Activated naive CD4-positive, alpha-beta T cell treated with anti-CD3 and anti-CD28 coated beads for 36 hours (primary cell): ENCODE measurements around the gene OSGIN1. TPM values are rescaled to one million over a fixed set of nuclear protein-coding genes. Genes with fewer than 3 reads are reported as not detected.

Experiments used
- CTCF ChIA-PET: fragments of 350-600 bp; sonication (Branson Sonifier 250); formaldehyde crosslinking; loops from one replicate; lab custom pipeline; 2021; ENCODE audit warnings: antibody characterized with exemption; lab: Charles Lee
- DNase-seq: peaks from one replicate; pipeline ENCODE4 v3.0.0-alpha.2; 2020
- H3K27ac Mint-ChIP-seq: one replicate; pipeline ENCODE4 v1.8.0; 2021; ENCODE audit warnings: mild to moderate bottlenecking, mixed read lengths
- H3K27me3 Mint-ChIP-seq: one replicate; pipeline ENCODE4 v1.8.0; 2021; ENCODE audit warnings: low read depth, mixed read lengths
- H3K36me3 Mint-ChIP-seq: one replicate; pipeline ENCODE4 v1.8.0; 2021; ENCODE audit warnings: low read depth, mixed read lengths
- H3K4me1 Mint-ChIP-seq: one replicate; pipeline ENCODE4 v1.8.0; 2021; ENCODE audit warnings: low read depth, mixed read lengths
- H3K4me3 Mint-ChIP-seq: one replicate; pipeline ENCODE4 v1.8.0; 2021; ENCODE audit warnings: mild to moderate bottlenecking, moderate library complexity, mixed read lengths
- H3K9me3 Mint-ChIP-seq: one replicate; pipeline ENCODE4 v1.8.0; 2021; ENCODE audit warnings: mixed read lengths
- intact Hi-C: fragments of 100-400 bp; cut with micrococcal nuclease; formaldehyde crosslinking; loops from one replicate; pipeline ENCODE4 v1.15.1; 2023
- total RNA-seq, 2 experiments: library from RNA; stranded (reverse); gene quantifications; one replicate each; pipeline ENCODE4 v1.2.3, GENCODE V29; 2021

OSGIN1 gene
- total RNA-seq, 2 experiments from 2014 or later = 0.47 to 0.86 TPM

GRCh38 chr16:83966153-83966696 lies 13.2 kb downstream of the OSGIN1 start:
- CTCF ChIA-PET = interaction anchor here (1.0 to 1.1 kb wide), 2 partner anchors 9 to 100 kb away, joined by 3 read pairs; no protein-coding TSS in a partner anchor
- H3K4me3 Mint-ChIP-seq = no peak overlapping the region
- no peaks in the 10 kb centered on the region for H3K9me3 Mint-ChIP-seq
- H3K36me3 Mint-ChIP-seq = no peaks in the 10 kb centered on the region
- peaks cover 2% of the 10 kb centered on the region for H3K4me1 Mint-ChIP-seq
- peaks cover 14% of the 10 kb centered on the region for H3K27me3 Mint-ChIP-seq
- DNase-seq = no peak
- intact Hi-C loops = no loop called here
- no peak overlapping the region for H3K27ac Mint-ChIP-seq

GRCh38 chr16:83967091-83967490 lies 14.1 kb downstream of the OSGIN1 start:
- Mint-ChIP-seq H3K4me3 (no peak overlapping the region), H3K27me3 (peaks cover 14% of the 10 kb centered on the region), H3K27ac (no peak overlapping the region), H3K36me3 (no peaks in the 10 kb centered on the region), H3K4me1 (peaks cover 2% of the 10 kb centered on the region), H3K9me3 (no peaks in the 10 kb centered on the region)
- intact Hi-C loops = no loop called here
- DNase-seq = no peak
- CTCF ChIA-PET = interaction anchor here (1.0 kb wide), 1 partner anchor 9 kb away, joined by 3 read pairs; no protein-coding TSS in a partner anchor

DNA sequence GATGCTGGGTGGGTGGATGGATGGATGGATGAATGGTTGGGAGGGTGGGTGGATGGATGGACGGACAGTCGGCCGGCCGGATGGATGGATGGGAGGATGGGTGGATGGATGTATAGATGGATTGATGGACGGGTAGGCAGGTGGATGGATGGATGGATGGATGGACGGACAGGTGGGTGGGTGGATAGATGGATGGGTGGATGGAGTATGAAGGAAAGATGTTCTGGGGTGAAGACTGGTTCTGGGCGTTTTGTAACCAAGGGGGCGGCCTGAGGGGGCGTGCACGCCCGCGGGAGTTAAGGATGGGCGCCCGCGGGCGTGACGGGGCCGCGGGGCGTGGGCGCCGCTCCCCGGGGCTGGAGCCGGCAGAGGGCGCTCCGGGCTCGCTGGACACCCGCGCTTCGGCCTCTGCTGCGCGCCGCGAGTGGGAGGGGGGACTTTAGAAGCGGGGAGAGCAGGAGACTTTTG lies 14.8 kb downstream of the OSGIN1 start, which contains the start of gene NECAB2:
NECAB2 (plus strand) TSS at position 407 of the 468 bp plus-strand sequence. CDS start 405 bp downstream, outside the sequence.
- CTCF ChIA-PET = no interaction called here
- Mint-ChIP-seq H3K9me3 (no peaks in the 10 kb centered on the region), H3K27me3 (peaks cover 14% of the 10 kb centered on the region), H3K4me1 (peaks cover 2% of the 10 kb centered on the region), H3K36me3 (no peaks in the 10 kb centered on the region), H3K27ac (no peak within 1 kb of the TSS), H3K4me3 (no peak within 1 kb of the TSS)
- intact Hi-C loops = no loop called here
- peak; percentile 24 for DNase-seq

DNA sequence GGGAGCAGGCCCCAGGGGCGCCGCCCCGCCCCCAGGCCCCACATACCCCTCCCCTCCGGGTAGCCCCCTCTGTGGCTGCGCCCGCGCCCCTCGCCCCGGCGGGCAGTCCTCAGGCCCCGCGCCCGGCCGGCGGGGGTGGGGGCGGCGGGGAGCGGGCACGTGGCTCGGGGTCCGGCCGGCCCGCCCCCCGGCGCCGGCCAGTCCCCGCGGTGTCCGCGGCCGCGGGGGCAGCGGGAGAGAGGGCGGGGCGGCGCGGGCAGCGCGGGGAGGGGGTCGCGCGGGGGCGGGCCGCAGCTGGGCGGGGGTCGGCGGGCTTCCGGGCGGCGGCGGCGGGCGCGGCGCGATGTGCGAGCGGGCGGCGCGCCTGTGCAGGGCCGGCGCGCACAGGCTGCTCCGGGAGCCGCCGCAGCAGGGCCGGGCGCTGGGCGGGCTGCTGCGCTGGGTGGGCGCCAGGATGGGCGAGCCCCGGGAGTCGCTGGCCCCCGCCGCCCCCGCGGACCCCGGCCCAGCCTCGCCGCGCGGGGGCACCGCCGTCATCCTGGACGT lies 15.3 kb downstream of the OSGIN1 start:
- CTCF ChIA-PET = no interaction called here
- peaks cover 14% of the 10 kb centered on the region for H3K27me3 Mint-ChIP-seq
- intact Hi-C loops = no loop called here
- peaks cover 2% of the 10 kb centered on the region for H3K4me1 Mint-ChIP-seq
- H3K36me3 Mint-ChIP-seq = no peaks in the 10 kb centered on the region
- no peak overlapping the region for H3K4me3 Mint-ChIP-seq
- H3K27ac Mint-ChIP-seq = no peak overlapping the region
- H3K9me3 Mint-ChIP-seq = no peaks in the 10 kb centered on the region
- no peak for DNase-seq

- no peak for DNase-seq
- H3K36me3 Mint-ChIP-seq = no peaks in the 10 kb centered on the region
- peaks cover 14% of the 10 kb centered on the region for H3K27me3 Mint-ChIP-seq
- CTCF ChIA-PET = no interaction called here
- H3K9me3 Mint-ChIP-seq = no peaks in the 10 kb centered on the region
- peak overlapping the region; percentile 18 for H3K4me3 Mint-ChIP-seq
- H3K27ac Mint-ChIP-seq = no peak overlapping the region
- H3K4me1 Mint-ChIP-seq = peaks cover 2% of the 10 kb centered on the region
- intact Hi-C loops = no loop called here
These were observed 16.0 kb downstream of the OSGIN1 start for GRCh38 chr16:83968891-83969649.

GRCh38 chr16:83969771-83970429 lies 16.9 kb downstream of the OSGIN1 start:
- Mint-ChIP-seq H3K27ac (no peak overlapping the region), H3K4me3 (no peak overlapping the region), H3K9me3 (no peaks in the 10 kb centered on the region), H3K4me1 (peaks cover 2% of the 10 kb centered on the region), H3K27me3 (peaks cover 16% of the 10 kb centered on the region), H3K36me3 (no peaks in the 10 kb centered on the region)
- no peak for DNase-seq
- intact Hi-C loops = no loop called here
- CTCF ChIA-PET = no interaction called here

DNA sequence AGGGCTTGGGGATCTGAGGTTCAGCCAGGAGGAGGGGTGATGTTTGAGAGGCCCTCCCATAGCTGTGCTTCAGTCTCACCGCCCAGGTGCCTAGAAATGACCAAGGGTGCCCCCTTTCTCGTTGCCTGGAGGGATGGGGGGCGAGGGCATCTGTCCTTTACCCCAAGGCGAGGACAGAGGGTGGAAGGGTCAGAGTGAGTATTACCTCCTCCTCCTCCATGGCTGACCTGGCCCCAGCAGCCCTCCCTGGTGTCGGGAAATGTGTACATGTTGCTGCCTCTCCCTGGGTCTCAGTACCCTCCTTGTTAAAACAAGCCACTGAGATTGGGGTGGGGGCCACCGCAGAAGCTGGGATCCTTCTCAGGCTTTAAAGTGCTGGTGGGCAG lies 17.4 kb downstream of the OSGIN1 start:
- no peak overlapping the region for H3K27ac Mint-ChIP-seq
- no peaks in the 10 kb centered on the region for H3K36me3 Mint-ChIP-seq
- CTCF ChIA-PET = no interaction called here
- intact Hi-C loops = no loop called here
- DNase-seq = no peak
- H3K4me1 Mint-ChIP-seq = peaks cover 2% of the 10 kb centered on the region
- H3K4me3 Mint-ChIP-seq = no peak overlapping the region
- H3K9me3 Mint-ChIP-seq = no peaks in the 10 kb centered on the region
- peaks cover 16% of the 10 kb centered on the region for H3K27me3 Mint-ChIP-seq

- DNase-seq = no peak
- H3K36me3 Mint-ChIP-seq = no peaks in the 10 kb centered on the region
- no peak overlapping the region for H3K4me3 Mint-ChIP-seq
- CTCF ChIA-PET = interaction anchor here (0.6 to 0.7 kb wide), 2 partner anchors 66 to 92 kb away, joined by 3 read pairs; no protein-coding TSS in a partner anchor
- no peaks in the 10 kb centered on the region for H3K9me3 Mint-ChIP-seq
- H3K27me3 Mint-ChIP-seq = peaks cover 16% of the 10 kb centered on the region
- H3K27ac Mint-ChIP-seq = no peak overlapping the region
- intact Hi-C loops = no loop called here
- H3K4me1 Mint-ChIP-seq = peaks cover 2% of the 10 kb centered on the region
These were observed 18.4 kb downstream of the OSGIN1 start for GRCh38 chr16:83971165-83972130.

GRCh38 chr16:83972256-83973008 lies 19.4 kb downstream of the OSGIN1 start:
- Mint-ChIP-seq H3K36me3 (no peaks in the 10 kb centered on the region), H3K4me3 (no peak overlapping the region), H3K9me3 (no peaks in the 10 kb centered on the region), H3K27me3 (peaks cover 16% of the 10 kb centered on the region), H3K4me1 (peaks cover 2% of the 10 kb centered on the region), H3K27ac (no peak overlapping the region)
- intact Hi-C loops = no loop called here
- no peak for DNase-seq
- CTCF ChIA-PET = no interaction called here

DNA sequence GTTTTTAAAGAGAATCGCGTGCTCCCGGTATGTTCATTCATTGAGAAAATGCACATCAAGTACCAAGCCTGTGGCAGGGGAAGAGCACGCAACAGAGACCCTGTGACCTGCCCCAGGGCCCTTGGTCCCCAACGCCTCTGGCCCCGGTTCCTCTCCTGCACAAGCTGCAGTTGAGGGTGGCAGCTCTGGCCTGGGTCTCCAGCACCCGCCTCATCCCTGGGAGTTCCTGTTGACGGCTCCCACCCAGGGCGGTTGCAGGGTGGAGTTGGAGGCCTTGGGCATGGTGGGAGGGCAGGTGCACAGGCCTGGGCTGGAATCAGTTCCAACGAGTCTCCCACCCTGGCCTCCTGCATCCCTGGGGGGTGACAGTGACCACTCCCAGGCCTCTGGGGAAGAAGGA lies 20.0 kb downstream of the OSGIN1 start:
- CTCF ChIA-PET = no interaction called here

More for the DNA sequence above, 20.0 kb downstream of the OSGIN1 start:
- H3K27ac Mint-ChIP-seq = no peak overlapping the region
- peaks cover 2% of the 10 kb centered on the region for H3K4me1 Mint-ChIP-seq
- H3K27me3 Mint-ChIP-seq = peaks cover 13% of the 10 kb centered on the region
- intact Hi-C loops = no loop called here
- H3K9me3 Mint-ChIP-seq = no peaks in the 10 kb centered on the region
- H3K4me3 Mint-ChIP-seq = no peak overlapping the region
- H3K36me3 Mint-ChIP-seq = no peaks in the 10 kb centered on the region
- no peak for DNase-seq
